GM18508 (cell line): ENCODE measurements around the gene SOX18.
"Not testable (repeated sequence)": the region's sequence is repeated elsewhere in the genome, so short reads cannot be mapped to it uniquely, and the experiment has no call there.

ENCODE experiments used
- ATAC-seq: cut with Tn5 transposase; IDR thresholded peaks from one replicate; pipeline ENCODE4 v1.9.1; 2021; ENCODE audit warnings: moderate number of reproducible peaks; ENCODE audit not compliant: insufficient read depth, unreplicated experiment

SOX18 gene

DNA sequence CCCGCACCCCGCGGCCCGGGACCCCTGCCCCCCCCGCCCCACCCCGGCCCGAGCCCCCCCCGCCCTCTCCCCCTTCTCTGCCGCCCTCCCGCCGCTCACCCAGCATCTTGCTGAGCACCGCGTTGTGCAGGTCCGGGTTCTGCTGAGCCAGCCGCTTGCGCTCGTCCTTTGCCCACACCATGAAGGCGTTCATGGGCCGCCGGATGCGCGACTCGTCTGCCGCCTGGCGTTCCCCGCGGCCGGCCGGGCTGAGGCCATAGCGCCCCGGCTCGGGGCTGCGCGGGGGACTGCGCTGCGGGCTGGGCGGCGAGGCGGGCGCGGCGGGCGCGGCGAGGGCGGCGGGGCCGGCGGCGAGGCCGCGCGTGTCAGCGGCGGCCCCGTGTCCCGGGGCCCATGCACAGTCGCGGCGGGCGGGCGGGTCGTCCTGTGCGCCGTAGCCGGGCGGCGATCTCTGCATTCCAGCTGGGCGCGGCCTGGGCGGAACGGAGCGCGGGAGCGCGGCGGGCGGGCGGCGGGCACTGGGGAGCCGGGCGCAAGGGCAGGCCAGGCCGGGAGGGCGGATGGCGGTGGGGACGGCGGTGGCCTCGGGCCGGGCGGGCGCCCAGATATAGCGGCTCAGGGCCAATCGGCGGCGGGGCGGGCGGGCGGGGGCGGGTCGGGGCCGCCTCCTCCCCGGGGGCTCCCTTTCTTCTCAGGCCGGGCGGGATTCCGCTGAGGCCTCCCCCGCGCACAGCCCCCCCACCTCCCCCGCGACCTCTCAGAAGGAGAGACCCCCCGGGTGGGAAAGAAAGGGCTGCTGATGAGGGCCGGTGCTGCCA is at the start of gene SOX18:
SOX18 (minus strand) TSS at position 580 of the 818 bp plus-strand sequence; CDS start at position 457, 123 bp downstream.
- no peak for ATAC-seq

DNA sequence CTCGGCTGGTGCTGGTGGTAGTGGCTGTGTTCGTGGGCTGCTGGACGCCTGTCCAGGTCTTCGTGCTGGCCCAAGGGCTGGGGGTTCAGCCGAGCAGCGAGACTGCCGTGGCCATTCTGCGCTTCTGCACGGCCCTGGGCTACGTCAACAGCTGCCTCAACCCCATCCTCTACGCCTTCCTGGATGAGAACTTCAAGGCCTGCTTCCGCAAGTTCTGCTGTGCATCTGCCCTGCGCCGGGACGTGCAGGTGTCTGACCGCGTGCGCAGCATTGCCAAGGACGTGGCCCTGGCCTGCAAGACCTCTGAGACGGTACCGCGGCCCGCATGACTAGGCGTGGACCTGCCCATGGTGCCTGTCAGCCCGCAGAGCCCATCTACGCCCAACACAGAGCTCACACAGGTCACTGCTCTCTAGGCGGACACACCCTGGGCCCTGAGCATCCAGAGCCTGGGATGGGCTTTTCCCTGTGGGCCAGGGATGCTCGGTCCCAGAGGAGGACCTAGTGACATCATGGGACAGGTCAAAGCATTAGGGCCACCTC is 49.1 kb upstream of the SOX18 start:
- ATAC-seq: no peak

DNA sequence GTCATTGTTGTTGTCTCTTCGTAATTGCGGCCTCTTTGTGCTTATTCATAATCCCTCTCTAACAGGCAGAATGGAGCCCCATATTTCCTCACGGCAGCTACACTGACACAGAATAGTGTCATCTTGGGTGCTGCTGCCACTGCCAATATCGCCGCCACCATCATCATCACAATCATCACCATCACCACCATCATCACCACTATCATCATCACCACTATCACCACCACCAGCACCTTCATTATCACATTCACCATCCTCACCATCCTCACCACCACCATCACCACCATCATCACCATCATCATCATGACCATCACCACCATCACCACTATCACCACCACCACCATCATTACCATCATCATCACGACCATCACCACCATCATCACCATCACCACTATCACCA is 47.1 kb upstream of the SOX18 start:
- no peak for ATAC-seq

DNA sequence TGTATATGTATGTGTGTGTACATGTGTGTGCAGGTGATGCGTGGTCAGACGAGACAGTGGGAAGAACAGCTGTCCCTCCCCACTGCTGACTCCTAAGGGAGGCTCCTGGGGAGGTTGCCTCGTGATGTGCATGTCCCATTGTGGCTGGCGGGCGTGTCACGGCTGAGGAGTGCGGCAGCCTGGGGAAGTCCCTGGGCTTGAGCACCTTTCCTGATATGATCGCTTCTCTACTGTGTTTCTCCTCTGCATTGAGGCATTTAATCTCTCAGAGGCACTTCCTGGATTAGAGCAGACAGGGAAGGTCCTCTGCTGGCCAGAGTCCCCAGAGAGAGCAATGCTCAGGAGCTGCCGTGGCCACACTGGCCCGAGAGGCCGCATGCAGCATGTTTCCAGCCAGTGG is 46.5 kb upstream of the SOX18 start:
- ATAC-seq: no peak

DNA sequence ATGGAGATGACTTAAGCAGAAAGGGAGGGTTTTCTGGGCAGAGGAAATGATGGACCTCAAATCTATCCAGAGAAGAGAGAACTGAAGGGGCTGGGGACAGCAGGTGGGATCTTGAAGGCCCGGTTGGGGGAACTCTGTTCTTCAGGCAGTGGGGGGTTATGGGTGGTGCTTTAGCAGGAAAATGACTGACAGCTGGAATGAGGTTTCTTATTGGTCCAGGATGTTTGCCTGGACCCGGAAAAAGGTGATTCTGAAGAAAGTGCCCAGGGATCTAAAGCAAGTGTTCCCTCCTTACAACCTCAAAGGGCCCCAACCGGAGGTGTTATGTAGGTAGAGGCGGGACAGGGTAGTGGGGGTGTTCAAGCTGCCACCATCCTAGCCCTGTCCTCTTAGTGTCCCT is 46.0 kb upstream of the SOX18 start:
- ATAC-seq: no peak

DNA sequence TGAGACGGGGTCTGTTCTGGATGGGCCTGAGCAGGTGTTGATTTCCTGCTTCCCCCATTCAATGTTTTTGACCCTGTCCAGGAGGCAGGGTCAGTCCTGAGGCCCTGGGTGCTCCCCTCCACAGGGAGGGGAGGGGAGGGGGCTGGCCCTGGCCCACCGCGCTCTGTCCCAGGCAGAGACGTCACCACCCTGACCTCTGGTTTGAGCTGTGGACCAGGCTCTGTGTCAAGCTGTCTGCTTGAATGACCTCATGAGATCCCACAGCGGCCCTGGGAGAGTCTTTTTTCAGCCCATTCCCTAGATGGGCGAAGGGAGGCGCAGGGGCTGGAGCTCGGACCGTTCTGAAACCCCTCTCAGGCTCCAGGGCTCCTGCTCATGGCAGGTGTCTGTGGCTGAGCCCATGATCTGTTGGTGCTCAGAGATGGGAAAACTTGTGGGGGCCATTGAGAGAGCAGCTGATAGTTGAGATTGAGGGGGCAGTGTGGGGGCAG is 43.6 kb upstream of the SOX18 start:
- no peak for ATAC-seq

DNA sequence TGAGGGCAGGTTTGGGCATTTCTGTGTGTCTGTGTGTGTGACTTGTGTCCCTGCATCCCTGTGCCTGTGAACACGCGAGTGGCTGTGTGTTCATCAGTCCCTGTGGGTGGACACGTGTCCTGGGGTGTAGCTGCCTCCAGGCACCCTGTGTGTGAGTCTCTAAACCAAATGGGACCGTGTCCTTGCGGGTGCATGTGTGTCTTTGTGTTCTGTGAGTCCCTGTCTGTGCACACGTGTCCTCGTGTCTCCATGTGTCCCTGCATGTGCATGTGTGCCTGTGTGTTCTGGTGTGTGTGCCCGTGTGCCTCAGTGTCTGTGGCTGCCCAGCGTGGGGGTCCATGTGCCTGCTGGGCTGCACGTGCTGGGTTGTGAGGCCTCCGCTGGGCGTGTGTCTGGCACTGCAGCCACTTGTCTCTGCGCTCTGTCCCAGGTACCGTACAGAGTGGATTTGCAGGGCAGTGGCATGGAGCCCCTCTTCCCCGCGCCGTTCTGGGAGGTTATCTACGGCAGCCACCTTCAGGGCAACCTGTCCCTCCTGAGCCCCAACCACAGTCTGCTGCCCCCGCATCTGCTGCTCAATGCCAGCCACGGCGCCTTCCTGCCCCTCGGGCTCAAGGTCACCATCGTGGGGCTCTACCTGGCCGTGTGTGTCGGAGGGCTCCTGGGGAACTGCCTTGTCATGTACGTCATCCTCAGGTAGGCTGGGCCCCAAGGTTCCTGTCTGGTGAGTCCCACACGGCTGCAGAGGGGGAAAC is 43.0 kb upstream of the SOX18 start:
- ATAC-seq: no peak

DNA sequence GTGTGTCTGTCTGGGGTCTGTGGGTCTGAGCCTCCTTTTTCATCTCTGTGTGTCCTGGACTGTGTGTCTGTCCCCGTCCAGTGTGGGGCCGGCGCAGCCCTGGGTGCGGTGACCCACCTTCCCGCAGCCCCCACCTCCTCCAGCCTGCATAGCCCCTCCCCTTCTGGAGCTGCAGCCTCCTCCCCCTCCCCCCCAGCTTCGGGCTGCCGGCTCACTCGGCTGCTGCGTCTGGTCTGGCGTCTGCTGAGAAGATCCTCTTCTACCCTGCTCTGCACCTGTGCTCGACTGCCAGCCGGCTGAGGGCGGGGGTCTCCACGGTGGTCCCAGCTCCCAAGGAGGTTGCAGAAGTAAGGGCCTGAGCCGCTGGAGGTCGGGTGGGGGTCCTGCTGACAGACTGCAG is 42.3 kb upstream of the SOX18 start:
- no peak for ATAC-seq

DNA sequence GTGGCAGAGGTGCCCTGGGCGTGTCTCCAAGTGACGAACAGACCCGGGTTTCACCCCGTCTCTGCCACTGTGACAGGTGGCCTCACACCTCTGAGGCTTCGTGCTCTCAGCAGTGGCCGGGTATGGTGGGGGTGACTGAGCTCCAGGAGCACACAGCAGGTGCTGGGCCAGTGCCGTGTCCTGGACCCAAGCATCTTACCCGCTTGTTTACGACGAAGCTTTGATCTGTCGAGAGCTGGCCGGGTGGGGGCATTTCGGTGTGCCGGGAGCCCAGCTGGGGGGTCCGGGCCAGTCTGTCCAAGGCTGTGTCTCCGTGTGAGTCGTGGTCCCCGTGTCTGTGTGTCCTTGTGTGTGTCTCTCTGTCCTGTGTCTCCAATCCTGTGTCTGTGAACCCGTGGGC is 41.9 kb upstream of the SOX18 start:
- no peak for ATAC-seq

DNA sequence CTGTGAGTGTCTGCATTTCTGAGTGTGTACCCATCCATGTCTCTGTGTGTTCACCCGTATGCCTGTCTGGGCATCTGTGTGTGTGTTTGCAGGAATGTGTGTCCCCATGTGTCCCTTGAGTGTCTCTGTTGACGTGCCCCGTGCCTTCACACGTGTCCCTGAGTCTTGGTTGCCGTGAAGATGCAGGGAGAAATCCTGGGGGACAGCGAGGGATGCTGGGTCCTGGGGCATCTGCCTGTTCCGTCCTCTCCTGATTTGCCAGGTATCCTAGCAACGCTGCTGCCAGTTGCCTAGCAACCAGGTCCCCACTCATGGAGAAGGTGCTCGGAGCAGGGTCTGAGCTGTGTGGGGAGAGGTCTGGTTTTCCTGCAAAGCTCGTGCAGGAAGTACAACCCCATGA is 40.7 kb upstream of the SOX18 start:
- no peak for ATAC-seq

DNA sequence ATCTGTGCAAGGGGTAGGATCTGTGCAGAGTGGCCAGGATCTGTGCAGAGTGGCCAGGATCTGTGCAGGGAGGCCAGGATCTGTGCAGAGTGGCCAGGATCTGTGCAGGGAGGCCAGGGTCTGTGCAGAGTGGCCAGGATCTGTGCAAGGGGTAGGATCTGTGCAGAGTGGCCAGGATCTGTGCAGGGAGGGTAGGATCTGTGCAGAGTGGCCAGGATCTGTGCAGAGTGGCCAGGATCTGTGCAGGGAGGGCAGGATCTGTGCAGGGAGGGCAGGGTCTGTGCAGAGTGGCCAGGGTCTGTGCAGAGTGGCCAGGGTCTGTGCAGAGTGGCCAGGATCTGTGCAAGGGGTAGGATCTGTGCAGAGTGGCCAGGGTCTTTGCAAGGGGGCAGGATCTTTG is 39.1 kb upstream of the SOX18 start:
- not testable (repeated sequence) for ATAC-seq

DNA sequence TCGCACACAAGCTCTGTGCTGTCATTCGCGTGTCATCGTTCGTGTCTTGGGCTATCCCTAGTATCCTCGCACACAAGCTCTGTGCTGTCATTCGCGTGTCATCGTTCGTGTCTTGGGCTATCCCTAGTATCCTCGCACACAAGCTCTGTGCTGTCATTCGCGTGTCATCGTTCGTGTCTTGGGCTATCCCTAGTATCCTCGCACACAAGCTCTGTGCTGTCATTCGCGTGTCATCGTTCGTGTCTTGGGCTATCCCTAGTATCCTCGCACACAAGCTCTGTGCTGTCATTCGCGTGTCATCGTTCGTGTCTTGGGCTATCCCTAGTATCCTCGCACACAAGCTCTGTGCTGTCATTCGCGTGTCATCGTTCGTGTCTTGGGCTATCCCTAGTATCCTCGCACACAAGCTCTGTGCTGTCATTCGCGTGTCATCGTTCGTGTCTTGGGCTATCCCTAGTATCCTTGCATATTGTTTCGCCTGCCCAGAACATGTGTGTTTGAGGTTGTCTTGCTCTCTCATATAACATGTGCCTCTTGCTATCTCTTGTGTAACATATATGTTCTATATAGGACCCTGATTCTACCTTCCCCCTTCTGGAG is 37.9 kb upstream of the SOX18 start:
- not testable (repeated sequence) for ATAC-seq

DNA sequence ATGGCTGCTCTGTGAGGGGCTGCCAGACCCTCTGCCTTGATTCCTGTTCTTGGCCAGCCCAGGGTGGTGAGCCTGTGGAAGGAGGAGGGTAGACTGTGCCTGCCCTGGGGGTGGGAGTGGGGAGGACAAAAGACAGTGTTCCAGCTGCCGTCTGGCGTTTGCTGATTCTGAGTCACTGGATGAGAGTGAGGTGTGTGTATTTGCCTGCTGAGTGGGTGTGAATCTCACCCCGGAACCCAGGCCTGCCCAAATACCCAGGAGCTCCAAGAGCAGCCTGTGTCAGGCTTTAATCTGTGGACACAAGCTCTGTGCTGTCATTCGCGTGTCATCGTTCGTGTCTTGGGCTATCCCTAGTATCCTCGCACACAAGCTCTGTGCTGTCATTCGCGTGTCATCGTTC is 37.4 kb upstream of the SOX18 start:
- no peak for ATAC-seq

DNA sequence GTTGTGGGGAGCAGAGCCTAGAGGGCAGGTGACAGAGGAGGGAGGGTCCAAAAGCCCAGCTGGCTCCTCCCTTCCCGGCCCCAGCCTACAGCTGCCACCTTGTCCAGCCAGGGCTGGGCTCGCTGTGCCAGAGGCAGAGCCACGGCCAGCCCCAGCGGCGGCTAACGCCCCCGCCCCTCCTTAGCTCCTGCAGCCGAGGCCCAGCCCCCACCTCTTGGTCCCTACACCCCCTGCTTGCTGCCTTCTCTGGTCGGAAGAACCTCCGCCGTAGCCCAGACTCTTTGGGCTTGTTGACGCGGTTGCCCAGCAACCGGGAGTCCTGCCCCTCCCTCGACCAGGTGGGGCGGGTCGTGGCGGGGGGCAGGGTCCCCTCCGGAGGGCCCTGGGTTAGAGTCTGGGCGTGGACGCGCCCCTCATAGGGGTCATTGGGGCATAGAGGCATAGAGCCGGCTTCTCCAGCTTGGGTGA is 35.3 kb upstream of the SOX18 start:
- no peak for ATAC-seq

DNA sequence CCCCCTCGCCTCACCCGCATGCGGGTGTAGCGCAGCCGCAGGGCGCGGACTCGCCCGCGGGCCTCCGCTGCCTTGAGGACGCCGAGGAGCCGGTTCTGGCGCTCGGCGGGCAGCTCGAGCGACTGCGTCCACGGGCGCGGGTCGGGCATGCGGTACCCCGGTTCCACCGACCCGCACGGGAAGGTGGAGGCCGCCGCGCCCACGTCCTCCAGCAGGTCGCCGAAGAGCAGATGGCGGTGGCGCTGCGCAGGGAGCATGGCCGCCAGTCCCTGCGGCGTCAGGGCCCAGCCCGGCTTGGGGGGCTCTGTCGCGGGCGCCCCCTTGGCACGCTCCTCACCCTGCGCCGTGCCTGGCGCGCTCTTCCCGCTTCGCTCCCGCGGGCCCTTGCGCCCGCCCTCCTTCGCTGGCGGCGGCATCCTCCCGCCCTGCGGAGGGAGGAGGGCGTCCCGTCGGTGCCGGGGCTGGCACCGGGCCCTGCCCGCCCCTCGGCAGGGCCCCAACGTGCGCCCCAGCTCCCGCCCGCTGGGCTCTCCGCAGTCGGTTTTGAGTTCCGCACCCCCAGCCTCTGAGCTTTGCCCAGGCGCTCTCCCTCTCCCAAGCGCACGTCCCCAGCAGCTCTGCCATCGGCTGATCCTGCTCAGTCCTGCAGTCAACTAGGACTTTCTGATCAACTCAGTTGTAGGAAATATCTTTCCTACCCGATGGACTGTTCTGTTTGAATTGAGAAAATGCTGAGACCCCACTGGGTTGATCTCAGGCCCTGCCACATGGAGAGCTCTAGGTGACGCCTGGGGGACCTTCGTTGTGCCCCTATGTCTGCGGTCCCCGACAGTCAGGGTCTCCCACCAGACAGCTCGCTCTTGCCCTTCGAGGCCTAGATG is 34.6 kb upstream of the SOX18 start, which contains the start of gene LKAAEAR1:
LKAAEAR1 (minus strand) TSS at position 595 of the 881 bp plus-strand sequence; CDS start at position 416, 179 bp downstream.
- ATAC-seq: no peak

DNA sequence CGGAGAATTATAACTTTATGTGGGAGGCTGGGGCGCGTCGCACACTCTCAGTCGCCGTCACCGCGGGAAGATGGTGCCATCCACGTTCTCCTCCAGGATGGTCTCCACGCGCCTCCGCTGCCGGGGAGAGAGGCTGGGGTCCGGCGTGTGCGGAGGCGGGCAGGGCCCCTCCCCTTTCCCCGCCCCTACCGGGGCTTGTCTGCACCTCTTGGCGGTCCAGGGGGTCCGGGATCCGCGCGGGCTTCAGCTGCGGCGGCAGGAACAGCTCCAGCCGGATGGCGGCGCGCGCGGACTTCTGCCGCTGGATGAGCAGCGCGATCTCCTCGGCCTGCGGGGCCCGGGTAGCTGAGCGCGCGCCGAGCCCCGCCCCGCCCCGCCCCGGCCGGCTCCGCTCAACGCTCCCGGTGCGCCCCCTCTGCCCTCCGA is 34.0 kb upstream of the SOX18 start:
- no peak for ATAC-seq

DNA sequence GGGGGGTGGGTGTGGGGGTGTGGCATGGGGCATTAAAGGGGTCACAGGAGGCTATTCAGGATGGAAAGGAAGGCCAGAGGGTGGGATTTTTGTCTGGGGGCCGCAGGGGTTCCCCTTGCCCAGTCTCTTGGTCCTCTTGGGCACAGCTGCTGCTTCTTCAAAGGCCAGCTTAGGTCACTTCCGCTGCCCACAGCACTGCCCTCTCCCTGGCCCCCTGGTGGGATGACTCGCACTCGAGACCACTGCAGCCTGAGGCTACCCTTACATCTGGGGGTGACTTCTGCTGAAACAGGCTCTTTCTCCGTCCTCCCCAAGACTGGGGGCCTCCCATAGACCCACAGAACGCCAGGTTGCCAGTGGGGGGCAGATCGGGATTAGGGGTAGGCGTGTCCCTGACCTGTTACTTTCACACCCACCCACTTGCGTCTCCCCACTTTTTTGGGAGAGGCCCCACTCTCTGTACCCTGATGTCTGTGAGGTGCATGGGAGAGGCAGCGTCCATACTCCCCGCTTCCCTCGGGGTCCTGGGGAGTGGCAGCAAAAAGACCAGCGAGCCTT is 33.5 kb upstream of the SOX18 start:
- ATAC-seq: no peak

DNA sequence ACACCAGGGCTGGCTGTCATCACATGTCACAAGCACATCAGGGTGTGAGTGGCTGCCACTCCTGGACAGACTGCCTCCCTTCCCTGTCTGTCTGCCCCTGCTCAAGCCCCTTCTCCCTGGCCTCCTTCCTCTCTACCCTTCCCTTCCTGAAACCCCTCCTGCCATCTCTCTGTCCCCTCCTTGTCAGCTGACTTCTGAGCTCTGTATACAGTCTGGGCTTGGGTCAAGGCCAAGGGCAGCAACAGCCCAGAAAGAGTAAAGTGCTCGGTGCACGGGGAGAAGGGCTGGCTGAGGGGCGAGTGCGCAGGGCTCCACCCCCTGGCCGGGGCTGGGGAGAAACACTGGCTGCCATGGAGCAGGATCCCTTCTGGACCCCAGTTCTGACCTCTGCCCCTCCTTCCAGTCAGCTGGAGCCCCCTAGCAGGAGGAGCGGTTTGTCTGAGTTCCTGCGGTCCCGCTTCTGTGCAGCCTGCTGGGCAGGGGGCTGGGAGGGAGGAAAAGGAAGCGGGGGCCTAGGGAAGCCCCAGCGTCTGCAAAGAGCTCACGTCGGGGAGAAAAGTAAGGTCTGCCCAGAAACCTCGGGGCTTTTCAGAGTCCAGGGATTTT is 32.8 kb upstream of the SOX18 start:
- ATAC-seq: no peak

DNA sequence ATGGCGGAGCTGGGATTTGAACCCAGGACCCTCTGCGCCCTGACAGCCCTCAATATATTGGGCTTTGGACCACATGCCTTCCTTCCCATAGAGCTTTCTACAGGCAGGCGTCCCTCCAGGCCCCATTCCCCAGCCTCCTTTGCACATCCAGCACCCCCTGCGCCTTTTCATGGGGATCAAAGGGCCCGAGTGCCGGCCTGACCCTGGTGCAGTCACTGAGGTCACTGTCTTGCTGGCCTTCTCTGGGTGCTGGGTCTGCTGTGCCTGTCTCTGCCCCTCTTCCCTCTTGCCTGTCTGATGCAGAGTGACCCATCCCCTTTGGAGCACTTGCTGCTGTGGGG is 32.2 kb upstream of the SOX18 start:
- no peak for ATAC-seq
